NT2/D1 (cell line): ENCODE results near the gene PDLIM3.

Source experiments
- DNase-seq: peaks from one replicate; pipeline ENCODE4 v3.0.0-alpha.2; 2011; ENCODE audit warnings: low read depth, low spot score
- H3K27me3 ChIP-seq: 2 replicates; pipeline ENCODE4 v1.6.0; 2011; ENCODE audit warnings: mild to moderate bottlenecking; ENCODE audit not compliant: insufficient read length, insufficient read depth
- H3K36me3 ChIP-seq: 2 replicates; pipeline ENCODE4 v1.6.1; 2011; ENCODE audit warnings: mild to moderate bottlenecking, low read length, mixed read lengths; ENCODE audit not compliant: insufficient read depth, insufficient read length
- H3K4me1 ChIP-seq: 2 replicates; pipeline ENCODE4 v1.5.1; 2011; ENCODE audit not compliant: insufficient read depth, insufficient read length
- H3K4me3 ChIP-seq: 2 replicates; pipeline ENCODE4 v1.5.1; 2011; ENCODE audit warnings: low read depth; ENCODE audit not compliant: insufficient read length
- H3K9ac ChIP-seq: 2 replicates; pipeline ENCODE4 v1.6.0; 2011; ENCODE audit warnings: low read depth; ENCODE audit not compliant: insufficient read length
- H3K9me3 ChIP-seq: 2 replicates; pipeline ENCODE4 v1.5.1; 2011; ENCODE audit warnings: mild to moderate bottlenecking, low read length; ENCODE audit not compliant: insufficient read depth
- SUZ12 ChIP-seq: IDR thresholded peaks from 2 replicates; pipeline ENCODE4 v1.6.1; 2011; ENCODE audit not compliant: insufficient read length, insufficient read depth; ENCODE audit errors: extremely low read depth
- YY1 ChIP-seq: IDR thresholded peaks from 2 replicates; pipeline ENCODE4 v1.6.1; 2011; ENCODE audit not compliant: insufficient read length, insufficient read depth
- ZNF274 ChIP-seq: IDR thresholded peaks from 2 replicates; pipeline ENCODE4 v1.6.1; 2011; ENCODE audit warnings: mild to moderate bottlenecking, low read depth, low read length

The PDLIM3 gene

GRCh38 chr4:185504098-185505047 is 30.9 kb downstream of the PDLIM3 start:
- no peaks in the 10 kb centered on the region for H3K4me1 ChIP-seq
- H3K9ac ChIP-seq, result no peak overlapping the region
- H3K36me3 ChIP-seq, result no peaks in the 10 kb centered on the region
- no peaks in the 10 kb centered on the region for H3K27me3 ChIP-seq
- no peak for DNase-seq
- no peak overlapping the region for H3K4me3 ChIP-seq
- H3K9me3 ChIP-seq, result peaks cover 13% of the 10 kb centered on the region
- TF ChIP-seq ZNF274 (no peak), SUZ12 (no peak), YY1 (no peak)

- no peak for DNase-seq
- Histone ChIP-seq H3K4me3 (no peak overlapping the region), H3K9ac (no peak overlapping the region), H3K4me1 (no peaks in the 10 kb centered on the region), H3K27me3 (no peaks in the 10 kb centered on the region), H3K9me3 (peaks cover 13% of the 10 kb centered on the region), H3K36me3 (no peaks in the 10 kb centered on the region)
- no peak for TF ChIP-seq ZNF274
- no peak for TF ChIP-seq SUZ12
- TF ChIP-seq YY1, result no peak
These were observed 32.9 kb downstream of the PDLIM3 start for GRCh38 chr4:185502386-185502785.

GRCh38 chr4:185500576-185500975 is 34.7 kb downstream of the PDLIM3 start:
- H3K27me3 ChIP-seq, result no peaks in the 10 kb centered on the region
- TF ChIP-seq ZNF274 (no peak), YY1 (no peak), SUZ12 (no peak)
- H3K4me1 ChIP-seq, result no peaks in the 10 kb centered on the region
- H3K9me3 ChIP-seq, result peaks cover 13% of the 10 kb centered on the region
- no peak overlapping the region for H3K9ac ChIP-seq
- H3K4me3 ChIP-seq, result no peak overlapping the region
- no peak for DNase-seq
- H3K36me3 ChIP-seq, result no peaks in the 10 kb centered on the region

- Histone ChIP-seq H3K4me3 (no peak overlapping the region), H3K4me1 (no peaks in the 10 kb centered on the region), H3K36me3 (no peaks in the 10 kb centered on the region), H3K9ac (no peak overlapping the region), H3K9me3 (peaks cover 13% of the 10 kb centered on the region), H3K27me3 (no peaks in the 10 kb centered on the region)
- no peak for DNase-seq
- TF ChIP-seq ZNF274, result no peak
These were observed 35.3 kb downstream of the PDLIM3 start for GRCh38 chr4:185500035-185500434.

- no peaks in the 10 kb centered on the region for H3K36me3 ChIP-seq
- no peak for DNase-seq
- H3K27me3 ChIP-seq, result peaks cover under 1% of the 10 kb centered on the region
- H3K4me3 ChIP-seq, result no peak overlapping the region
- no peaks in the 10 kb centered on the region for H3K9me3 ChIP-seq
- no peak overlapping the region for H3K9ac ChIP-seq
- H3K4me1 ChIP-seq, result no peaks in the 10 kb centered on the region
- TF ChIP-seq ZNF274 (no peak), SUZ12 (no peak), YY1 (no peak)
These were observed 46.7 kb downstream of the PDLIM3 start for GRCh38 chr4:185488650-185489049.

- peaks cover 55% of the 10 kb centered on the region for H3K27me3 ChIP-seq
- no peak for DNase-seq
- H3K36me3 ChIP-seq, result no peaks in the 10 kb centered on the region
- H3K9ac ChIP-seq, result no peak overlapping the region
- H3K9me3 ChIP-seq, result no peaks in the 10 kb centered on the region
- no peaks in the 10 kb centered on the region for H3K4me1 ChIP-seq
- H3K4me3 ChIP-seq, result no peak overlapping the region
- TF ChIP-seq ZNF274 (no peak), YY1 (no peak), SUZ12 (no peak)
These were observed 53.9 kb downstream of the PDLIM3 start for GRCh38 chr4:185481401-185481800.

GRCh38 chr4:185480016-185480732 is 55.1 kb downstream of the PDLIM3 start:
- no peak for DNase-seq
- no peaks in the 10 kb centered on the region for H3K36me3 ChIP-seq
- no peak overlapping the region for H3K9ac ChIP-seq
- H3K4me1 ChIP-seq, result no peaks in the 10 kb centered on the region
- no peaks in the 10 kb centered on the region for H3K9me3 ChIP-seq
- H3K4me3 ChIP-seq, result no peak overlapping the region
- H3K27me3 ChIP-seq, result peaks cover 55% of the 10 kb centered on the region
- TF ChIP-seq SUZ12, result no peak
- no peak for TF ChIP-seq ZNF274
- no peak for TF ChIP-seq YY1
